HG03558 (cell line): ENCODE data around the gene TMED10.
"Not testable (repeated sequence)": the region's sequence is repeated elsewhere in the genome, so short reads cannot be mapped to it uniquely, and the experiment has no call there.

Experiments
- ATAC-seq: cut with Tn5 transposase; IDR thresholded peaks from one replicate; pipeline ENCODE4 v1.9.1; 2021; ENCODE audit warnings: moderate number of reproducible peaks; ENCODE audit not compliant: unreplicated experiment; ENCODE audit errors: extremely low read depth

Gene TMED10

DNA sequence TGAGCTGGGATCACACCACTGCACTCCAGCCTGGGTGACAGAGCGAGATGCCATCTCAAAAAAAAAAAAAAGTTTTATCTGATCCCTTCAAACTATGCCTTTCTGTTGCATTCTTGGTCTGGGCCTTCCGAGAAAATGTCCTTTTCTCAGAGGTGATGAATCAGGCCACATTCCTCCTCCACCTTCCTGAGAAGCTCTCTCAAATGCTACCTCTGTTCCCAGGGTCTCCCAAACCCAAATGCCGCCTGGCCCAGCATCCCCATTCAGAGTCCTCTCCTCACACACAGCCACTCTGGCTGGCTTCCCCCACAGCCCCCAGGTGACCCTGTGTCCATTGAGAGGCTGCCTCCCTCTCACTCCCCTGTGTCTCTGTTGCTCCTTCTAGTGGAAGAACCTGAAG, 19.7 kb upstream of the TMED10 start:
- ATAC-seq, result no peak

DNA sequence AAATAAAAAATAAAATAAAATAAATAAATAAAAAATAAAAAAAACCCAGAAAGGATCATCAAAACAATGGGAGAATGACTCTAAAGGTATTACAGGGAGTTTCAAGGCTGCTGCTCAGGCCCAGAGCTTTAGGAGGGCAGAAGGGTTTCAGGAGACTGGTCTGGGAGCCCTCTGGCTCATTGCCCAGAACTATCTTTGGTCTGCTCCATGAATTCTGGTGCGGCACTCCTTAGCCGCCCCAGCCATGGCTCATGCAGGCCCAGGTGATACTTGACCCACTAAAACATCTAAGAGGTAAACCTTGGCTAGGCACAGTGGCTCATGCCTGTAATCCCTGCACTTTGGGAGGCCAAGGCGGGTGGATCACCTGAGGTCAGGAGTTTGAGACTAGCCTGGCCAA, 14.7 kb upstream of the TMED10 start:
- ATAC-seq, result no peak

DNA sequence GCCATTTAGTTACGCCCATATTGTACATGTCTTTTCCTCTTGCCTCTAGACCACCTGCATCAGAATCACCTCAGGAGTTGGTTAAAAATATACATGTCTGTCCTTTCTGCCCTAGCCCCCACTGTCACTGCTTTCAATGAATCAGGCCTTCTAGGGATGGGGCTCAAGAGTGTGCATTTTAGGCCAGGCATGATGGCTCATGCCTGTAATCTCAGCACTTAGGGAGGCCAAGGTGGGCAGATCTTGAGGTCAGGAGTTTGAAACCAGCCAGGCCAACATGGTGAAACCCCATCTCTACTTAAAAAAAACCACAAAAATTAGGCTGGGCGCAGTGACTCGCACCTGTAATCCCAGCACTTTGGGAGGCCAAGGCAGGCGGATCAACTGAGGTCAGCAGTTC, 13.6 kb upstream of the TMED10 start:
- ATAC-seq, result no peak

DNA sequence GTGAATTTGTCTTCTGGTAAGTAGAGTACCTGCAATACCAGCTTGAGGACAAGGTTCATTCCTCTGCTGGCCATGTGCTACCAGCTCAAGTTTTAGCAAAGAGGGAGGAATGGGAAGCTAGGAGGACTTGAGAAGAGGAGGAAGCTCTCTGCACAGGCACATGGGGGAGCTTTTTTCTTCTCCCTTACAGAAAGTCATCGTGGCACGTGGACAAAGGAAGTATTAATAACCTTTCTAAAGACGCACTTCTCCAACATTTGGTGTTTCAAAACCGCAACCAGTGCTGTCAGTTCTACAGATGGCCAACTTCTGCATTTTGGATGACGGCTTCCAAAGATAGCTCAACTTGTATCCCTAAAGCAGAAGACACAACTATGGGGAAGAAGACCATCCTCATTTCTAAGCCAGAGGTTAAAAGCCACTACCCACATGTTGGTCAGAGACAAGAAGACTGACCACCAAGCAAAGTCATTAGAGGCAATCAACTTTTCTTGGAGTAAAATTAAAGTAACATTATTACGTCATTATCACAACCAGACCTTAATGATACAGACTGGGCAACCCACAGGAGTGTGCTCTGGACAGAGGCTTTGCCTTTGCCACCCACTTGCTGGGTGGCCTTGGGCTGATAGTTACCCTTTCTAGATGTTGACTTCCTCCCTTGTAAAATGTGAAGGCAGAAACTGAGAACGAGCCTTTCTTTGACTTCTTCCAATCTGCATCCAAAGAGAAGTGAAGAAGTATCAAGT, 12.3 kb upstream of the TMED10 start:
- ATAC-seq, result no peak

DNA sequence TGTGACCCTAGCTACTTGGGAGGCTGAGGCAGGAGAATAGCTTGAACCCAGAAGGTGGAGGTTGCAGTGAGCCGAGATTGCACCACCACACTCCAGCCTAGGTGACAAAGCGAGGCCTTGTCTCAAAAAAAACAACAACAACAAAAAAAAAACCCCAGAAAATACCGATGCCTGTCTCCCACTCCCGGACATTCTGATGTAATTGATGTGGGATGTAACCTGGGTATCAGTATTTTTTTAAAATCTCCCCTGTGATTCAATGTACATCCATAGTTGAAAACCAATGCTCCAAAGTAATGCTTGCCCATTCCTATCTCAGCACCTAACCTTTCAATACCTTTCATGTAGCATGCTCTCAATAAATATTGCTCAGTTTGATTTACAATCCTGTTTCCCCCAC, 11.7 kb upstream of the TMED10 start:
- no peak for ATAC-seq

DNA sequence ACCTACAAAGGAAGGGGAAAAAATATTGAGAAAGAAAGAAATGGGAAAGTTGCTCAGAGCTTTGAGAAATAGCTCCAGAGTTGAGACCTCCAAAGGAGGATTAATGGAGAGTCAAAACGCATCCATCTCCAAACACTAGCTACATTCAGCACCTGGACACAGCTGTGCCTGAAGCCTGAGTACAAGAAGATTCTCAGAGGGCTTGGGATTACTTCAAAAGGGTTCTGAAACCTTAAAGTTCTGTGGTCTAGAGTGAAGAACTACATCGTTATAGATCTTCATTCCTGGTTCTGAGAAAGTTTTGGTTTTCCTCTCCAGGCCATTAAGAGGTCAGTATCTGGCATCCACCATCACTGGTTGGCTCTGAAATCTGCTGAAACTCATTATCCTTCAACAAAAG, 10.5 kb upstream of the TMED10 start:
- ATAC-seq, result no peak

DNA sequence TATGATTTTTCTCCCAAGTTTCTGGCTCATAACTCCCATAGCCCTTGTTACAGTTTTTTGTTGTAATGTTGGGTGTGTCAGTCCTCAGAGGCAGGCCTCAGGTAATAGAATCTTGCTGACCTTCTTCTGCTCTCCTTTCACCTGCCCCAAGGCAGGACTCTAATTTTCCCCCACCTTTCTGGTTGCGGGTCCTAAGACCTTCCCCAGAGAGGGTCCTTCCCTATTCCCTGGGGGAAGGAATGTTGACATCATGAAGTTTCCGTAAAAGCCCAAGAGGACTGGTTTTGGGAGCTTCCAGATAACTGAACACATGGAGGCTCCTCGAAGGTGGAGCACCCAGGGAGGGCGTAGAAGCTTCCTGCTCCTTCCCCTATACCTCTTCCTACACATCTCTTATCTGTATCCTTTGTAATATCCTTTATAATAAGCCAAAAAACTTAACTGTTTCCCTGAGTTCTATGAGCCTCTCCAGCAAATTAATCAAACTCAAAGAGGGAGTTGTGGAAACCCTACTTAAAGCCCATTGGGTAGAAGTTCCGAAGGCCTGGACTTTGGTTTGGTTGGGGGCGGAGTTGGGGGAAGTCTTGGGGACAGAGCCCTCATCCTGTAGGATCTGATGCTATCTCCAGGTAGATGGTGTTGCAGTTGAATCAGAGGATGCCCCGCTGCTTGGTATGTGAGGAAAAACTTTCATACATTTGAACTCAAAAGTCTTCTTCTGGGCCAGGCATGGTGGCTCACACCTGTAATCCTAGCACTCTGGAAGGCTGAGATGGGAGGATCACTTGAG, 9.0 kb upstream of the TMED10 start:
- no peak for ATAC-seq

DNA sequence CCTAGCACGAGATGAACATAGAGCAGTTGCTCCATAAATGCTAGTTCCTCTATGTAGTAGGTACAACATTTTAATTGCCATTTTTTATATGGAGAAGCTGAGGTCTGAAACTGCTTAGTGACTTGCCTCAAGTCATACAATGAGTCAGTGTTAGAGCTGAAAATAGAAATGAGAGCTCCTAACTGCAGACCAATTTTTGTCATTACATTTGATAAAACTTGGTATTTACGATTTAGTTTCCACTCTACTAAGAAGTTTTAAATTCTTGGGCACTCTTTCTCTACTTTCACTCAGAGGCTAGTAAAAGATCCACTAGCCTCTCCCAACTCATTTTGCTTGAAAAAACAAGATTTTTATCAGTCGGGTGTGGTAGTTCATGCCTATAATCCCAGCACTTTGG, 8.1 kb upstream of the TMED10 start:
- no peak for ATAC-seq

DNA sequence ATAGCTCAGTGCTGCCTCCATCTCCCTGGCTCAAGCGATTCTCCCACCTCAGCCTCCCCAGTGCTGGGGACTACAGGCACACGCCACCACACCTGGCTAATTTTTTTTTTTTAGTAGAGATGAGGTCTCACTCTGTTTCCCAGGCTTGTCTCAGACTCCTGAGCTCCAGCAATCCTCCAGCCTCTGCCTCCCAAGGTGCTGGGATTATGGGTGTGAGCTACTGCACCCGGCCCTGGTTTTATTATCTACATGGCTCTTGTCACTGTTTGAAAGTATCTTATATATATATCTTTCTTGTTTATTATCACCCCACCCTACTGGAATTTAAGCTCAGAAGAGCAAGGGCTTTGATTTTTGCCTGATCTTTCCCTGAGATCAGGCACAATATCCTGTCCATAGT, 7.6 kb upstream of the TMED10 start:
- ATAC-seq, result no peak

DNA sequence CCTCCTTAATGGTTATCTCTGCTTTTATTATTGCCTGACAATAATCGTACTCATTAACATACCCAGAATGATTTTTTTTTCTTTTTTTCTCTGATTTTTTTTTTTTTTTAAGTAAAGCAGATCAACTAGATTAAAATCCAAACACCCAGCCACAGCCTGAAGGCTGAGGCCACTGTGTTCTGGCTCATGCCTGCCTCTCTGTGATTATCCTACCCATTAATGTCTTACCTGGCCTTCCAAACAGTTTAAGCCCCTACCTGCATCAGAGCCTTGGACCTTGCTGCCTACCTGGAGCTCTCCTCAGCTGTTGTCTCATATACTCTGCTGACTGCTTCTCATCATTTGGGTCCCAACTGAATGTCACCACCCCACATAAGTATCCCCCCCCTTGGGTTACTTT, 6.8 kb upstream of the TMED10 start:
- no peak for ATAC-seq

DNA sequence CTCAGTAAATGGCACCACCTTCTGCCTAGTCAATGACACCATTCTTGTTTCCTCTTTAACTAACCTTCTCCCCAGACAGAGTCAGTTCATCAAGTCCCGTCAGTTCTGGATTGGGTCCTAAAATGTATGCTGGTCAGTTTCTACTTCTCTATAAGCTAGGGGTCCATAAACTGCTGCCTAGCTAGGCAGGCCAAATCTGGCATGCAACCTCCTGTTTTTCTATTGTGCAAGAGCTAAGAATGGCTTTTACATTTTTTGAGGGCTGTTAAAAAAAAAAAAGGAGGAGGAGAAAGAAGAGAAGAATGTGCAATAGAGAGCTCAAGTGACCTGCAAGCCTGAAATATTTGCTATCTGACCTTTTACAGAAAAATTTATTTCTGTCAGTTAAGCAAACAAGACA, 6.4 kb upstream of the TMED10 start:
- no peak for ATAC-seq

DNA sequence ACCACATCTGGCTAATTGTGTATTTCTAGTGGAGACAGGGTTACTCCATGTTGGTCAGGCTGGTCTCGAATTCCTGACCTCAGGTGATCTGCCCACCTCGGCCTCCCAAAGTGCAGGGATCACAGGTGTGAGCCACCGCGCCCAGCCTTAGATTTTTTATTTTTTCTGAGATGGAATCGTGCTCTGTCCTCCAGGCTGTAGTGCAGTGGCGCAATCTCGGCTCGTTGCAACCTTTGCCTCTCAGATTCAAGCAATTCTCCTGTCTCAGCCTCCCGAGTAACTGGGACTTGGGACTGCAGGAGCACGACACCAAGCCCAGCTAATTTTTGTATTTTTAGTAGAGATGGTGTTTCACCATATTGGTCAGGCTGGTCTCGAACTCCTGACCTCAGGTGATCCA, 5.8 kb upstream of the TMED10 start:
- not testable (repeated sequence) for ATAC-seq

DNA sequence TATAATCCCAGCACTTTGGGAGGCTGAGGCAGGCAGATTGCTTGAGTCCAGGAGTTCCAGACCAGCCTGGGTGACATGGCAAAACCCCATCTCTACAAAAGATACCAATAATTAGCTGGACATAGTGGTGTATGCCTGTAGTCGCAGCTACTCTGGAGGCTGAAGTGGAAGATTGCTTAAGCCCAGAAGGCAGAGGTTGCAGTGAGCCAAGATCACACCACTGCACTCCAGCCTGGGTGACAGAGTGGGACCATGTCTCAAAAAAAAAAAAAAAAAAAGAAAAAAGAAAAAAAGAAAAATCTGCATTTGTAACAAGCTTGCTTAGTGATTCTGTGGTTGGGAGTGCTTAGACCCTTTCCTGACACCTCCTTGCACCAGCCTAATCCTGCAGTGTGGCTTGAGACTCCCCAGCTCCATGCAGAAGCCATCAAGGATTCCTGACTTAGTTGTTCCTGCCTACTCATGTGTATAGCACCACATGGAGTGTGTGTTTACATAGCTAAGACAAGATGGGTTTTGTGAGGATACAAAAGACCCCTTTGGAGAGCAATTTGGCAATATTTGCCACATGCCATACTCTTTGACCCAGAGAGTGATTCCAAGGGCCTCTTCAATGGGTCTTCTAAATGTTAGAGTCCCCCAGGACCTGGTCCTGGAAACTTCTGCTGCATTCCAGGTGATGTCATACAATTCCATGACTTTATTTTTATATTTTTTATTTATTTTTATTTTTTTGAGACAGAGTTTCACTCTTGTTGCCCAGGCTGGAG, 5.1 kb upstream of the TMED10 start:
- no peak for ATAC-seq

DNA sequence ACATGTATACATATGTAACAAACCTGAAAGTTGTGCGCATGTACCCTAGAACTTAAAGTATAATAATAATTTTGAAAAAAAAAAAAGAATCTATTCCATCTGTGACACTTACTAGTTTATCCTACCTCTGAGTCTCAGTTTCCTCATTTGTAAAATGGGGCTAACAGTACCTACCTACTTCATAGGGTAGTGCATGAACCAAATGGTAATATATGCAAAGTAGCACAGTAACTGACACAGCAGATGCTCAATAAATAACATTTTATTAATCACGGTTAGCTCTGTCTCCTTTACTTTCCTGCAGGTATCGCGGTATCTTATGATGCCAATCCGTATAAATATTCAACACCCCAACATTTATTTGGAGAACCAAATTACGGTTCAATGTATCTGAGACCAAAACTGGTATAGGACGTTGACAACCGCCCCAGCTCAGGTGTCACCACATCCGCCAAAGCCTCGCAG, 703 bp downstream of the TMED10 start:
- ATAC-seq, result no peak

DNA sequence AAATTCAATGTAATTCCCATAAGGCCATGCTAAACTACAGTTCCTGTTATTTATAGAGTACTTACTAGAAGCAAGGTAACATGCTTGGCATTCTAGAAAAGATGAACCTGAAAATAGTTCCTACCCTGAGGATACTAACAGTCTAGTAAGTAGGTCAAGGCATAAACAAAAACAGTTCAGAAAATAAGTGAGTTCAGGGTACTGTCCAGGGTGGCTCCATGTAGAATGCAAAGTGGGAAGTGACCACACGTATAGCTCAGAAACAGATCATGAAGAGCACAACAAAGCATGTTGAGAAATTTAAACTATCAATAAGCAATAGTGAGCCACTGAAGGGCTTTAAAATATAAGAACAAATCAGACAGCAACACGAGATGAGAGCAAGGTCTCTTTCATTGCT, 2.3 kb downstream of the TMED10 start:
- ATAC-seq, result no peak

DNA sequence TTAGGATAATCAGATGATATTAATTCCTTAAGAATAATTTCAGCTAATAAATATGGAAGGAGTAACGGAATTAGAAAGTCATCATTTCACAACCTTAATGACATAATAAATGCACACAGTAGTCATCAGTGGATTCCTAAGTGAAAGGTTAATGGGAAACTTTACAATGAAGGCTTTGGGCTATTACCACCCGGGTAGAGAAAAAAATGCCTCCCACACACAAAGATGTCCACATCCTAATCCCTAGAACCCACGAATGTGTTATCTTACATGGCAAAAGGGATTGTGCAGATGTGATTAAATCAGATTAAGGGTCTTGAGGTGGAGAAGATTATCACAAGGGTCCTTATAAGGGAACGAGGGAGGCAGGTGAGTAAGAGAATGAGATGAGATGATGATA, 5.6 kb downstream of the TMED10 start:
- no peak for ATAC-seq

DNA sequence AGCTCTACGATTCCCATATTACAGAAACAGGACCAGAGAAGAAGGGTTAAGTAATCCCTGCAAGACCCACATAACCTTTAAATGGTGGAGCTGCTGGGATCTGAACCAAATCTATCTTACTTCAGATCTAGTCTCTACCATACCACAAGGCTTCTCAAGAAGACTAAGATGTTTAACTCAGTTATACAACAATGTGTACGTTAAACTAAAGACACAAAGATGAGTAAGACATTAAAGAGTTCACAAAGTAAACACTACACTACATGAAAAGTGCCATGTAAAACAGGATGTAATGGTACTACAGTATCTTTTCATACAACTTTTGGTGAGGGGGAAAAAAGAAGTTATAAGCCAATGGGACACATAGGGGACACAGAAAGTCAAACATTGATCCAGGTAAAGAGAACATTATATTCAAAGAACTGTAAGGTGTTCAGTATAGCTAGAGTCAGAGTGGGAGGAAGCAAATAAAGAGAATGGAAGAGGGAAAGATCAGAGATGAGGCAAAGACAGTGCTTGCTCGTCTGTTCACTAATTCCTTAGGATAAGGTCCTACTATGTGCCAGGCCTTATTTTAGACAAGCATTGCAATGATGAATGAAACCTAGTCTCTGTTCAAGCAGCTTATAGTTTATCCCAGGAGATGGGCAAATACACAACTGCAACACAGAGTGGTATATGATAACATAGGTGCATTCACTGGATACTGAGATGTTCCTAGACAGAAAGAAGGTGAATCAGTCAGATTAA, 7.7 kb downstream of the TMED10 start:
- ATAC-seq, result no peak

DNA sequence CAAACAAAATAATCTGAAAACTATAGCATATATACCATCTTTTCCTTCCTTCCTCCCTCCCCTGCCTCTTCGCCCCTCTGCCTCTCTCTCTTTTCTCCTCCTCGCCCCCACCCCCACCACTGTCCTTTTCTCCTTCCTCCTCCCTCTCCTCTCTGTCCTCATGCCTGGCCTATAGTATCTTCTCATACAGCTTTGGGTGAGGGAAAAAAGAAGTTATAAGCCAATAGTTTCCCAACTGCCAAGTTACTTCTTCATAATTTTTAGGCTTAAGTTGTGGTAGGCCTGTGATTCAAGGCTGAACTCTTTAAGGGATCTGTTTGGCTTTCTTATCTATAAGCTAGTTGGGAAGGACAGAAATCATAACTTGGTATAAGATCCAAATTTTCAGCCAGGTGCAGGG, 9.1 kb downstream of the TMED10 start:
- ATAC-seq, result no peak

DNA sequence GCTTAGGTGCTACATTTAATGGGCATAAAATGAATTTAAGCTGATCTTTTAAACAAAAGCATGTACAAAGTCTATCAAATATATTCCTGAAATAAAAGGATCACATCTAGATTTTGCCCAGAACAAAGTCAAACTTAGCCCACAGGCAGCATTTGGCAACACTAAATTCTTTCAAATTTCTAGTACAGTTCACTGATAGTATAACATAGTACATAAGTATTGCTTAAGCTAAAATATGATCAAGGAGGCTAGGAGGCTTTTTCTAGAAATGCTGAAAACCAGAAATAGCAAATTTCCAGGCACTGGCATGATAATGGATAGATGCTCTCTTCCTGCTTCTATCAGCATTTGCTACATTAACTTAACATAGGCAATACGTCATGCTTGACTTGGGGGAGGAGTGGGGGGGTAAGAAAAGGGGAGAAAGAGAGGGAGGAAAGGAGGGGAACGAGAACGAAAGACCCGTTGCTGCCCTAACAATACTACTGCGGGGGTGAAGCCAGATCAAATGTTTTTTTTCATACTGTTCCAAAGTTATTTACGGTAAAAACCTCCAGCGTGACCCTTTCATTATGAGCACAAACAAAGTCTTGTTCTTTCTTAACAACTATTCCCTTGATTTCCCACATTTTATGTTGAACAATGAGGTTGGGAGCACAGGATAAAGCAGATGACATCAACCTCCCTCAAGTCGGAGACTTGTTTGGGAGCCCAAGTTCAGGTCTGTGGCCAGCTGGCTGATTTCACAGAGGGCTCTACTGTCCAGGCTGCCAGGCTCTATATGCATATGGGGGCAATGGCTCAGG, 10.6 kb downstream of the TMED10 start:
- ATAC-seq, result no peak

DNA sequence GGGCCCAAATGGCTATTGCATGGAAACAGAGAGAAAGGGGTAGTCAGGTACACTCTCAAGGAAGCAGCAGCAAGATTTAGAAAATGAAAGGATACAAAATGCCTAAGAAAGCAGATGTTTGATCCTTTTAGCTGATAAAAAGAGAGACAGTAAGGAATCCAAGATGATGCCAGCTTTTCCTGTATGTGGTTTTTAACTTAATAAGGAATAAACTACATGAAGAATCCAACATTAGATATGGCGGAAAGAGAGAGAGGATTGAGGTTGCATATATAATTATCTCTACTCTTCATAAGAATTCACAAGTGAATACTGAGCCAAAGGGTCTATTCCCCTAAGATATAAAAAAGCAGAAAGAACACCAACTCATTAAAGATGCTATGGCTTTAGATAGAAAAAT, 11.6 kb downstream of the TMED10 start:
- no peak for ATAC-seq
